HepG2 (cell line): ENCODE measurements around the gene CERS5. TPM values are rescaled to one million over a fixed set of nuclear protein-coding genes. Genes with fewer than 3 reads are reported as not detected.

Experiments used
- CEBPB ChIP-seq: IDR thresholded peaks from 2 replicates; pipeline ENCODE4 v1.6.1; 2011; ENCODE audit warnings: low read depth, low read length, improper control_type of control experiment, borderline replicate concordance
- CEBPG ChIP-seq: IDR thresholded peaks from 2 replicates; pipeline ENCODE4 v1.6.1; 2016
- NAIF1 ChIP-seq: sonication (generic); formaldehyde crosslinking; IDR thresholded peaks from 2 replicates; pipeline ENCODE4 v1.5.0; 2020; ENCODE audit warnings: mild to moderate bottlenecking, missing genetic modification reagents, borderline replicate concordance
- SMAD9 ChIP-seq: sonication (generic); formaldehyde crosslinking; IDR thresholded peaks from 2 replicates; pipeline ENCODE4 v1.5.1; 2020; ENCODE audit warnings: mild to moderate bottlenecking, missing genetic modification reagents
- SRSF4 ChIP-seq: fragments of 200-400 bp; formaldehyde crosslinking; IDR thresholded peaks from one replicate; pipeline ENCODE4 v1.6.1; 2018; ENCODE audit warnings: mild to moderate bottlenecking, low read depth, low read length, moderate library complexity; ENCODE audit not compliant: poor library complexity, severe bottlenecking
- STAG1 ChIP-seq: sonication (generic); formaldehyde crosslinking; IDR thresholded peaks from 2 replicates; pipeline ENCODE4 v1.4.0; 2020; ENCODE audit warnings: missing genetic modification reagents
- ZFP1 ChIP-seq: IDR thresholded peaks from 2 replicates; pipeline ENCODE4 v1.6.1; 2016
- ZNF225 ChIP-seq: sonication (generic); formaldehyde crosslinking; IDR thresholded peaks from 2 replicates; pipeline ENCODE4 v1.4.0; 2020; ENCODE audit warnings: mild to moderate bottlenecking, missing genetic modification reagents
- ZNF549 ChIP-seq: sonication (generic); formaldehyde crosslinking; IDR thresholded peaks from 2 replicates; pipeline ENCODE4 v1.5.0; 2020; ENCODE audit warnings: missing genetic modification reagents
- ZNF607 ChIP-seq: sonication (generic); formaldehyde crosslinking; IDR thresholded peaks from 2 replicates; pipeline ENCODE4 v1.5.1; 2020; ENCODE audit warnings: missing genetic modification reagents, mild to moderate bottlenecking, borderline replicate concordance
- polyA plus RNA-seq, 8 experiments: library from polyadenylated mRNA; depleted of rRNA in 3 of 8; stranded (reverse) in 7 of 8; unstranded in 1 of 8; fragments of >200 nt; fragmentation: Illumina TruSeq in 4 of 8; extraction: Trizol in 4 of 8; gene quantifications; 2 replicates each; pipeline versions ENCODE4 v1.2.1 to v1.2.3, GENCODE V29; 2011 to 2016; ENCODE audit warnings: low read depth in 4 of 8, missing spikeins in 1 of 8, mixed read lengths in 1 of 8; ENCODE audit not compliant: insufficient read depth in 1 of 8
- total RNA-seq, 5 experiments: library from RNA; depleted of rRNA; stranded (reverse); fragments of >200 nt; fragmentation: Illumina TruSeq; extraction: Trizol; gene quantifications; 2 replicates each; pipeline ENCODE4 v1.2.3, GENCODE V29; 2016; ENCODE audit warnings: low read depth in 1 of 5
- TF ChIP-seq, protein P1 (sequence below): sonication (generic); formaldehyde crosslinking; IDR thresholded peaks from 2 replicates; pipeline ENCODE4 v1.4.0; 2020; ENCODE audit warnings: missing genetic modification reagents
- TF ChIP-seq, protein P2 (sequence below): sonication (generic); formaldehyde crosslinking; IDR thresholded peaks from 2 replicates; pipeline ENCODE4 v1.8.1; 2023; ENCODE audit warnings: mild to moderate bottlenecking, inconsistent platforms, moderate library complexity, missing genetic modification reagents, borderline replicate concordance
- TF ChIP-seq, protein P3 (sequence below): sonication (generic); formaldehyde crosslinking; IDR thresholded peaks from 2 replicates; pipeline ENCODE4 v1.5.0; 2020; ENCODE audit warnings: missing genetic modification reagents
- TF ChIP-seq, protein P4 (sequence below): sonication (generic); formaldehyde crosslinking; IDR thresholded peaks from 2 replicates; pipeline ENCODE4 v1.4.0; 2020; ENCODE audit warnings: mild to moderate bottlenecking, missing genetic modification reagents

Gene CERS5
- total and polyA plus RNA-seq, 2 of the 13 experiments (the other 11 are each of a cell fraction or from before 2014, with no cell fraction given), result 22.3 to 48.8 TPM

DNA sequence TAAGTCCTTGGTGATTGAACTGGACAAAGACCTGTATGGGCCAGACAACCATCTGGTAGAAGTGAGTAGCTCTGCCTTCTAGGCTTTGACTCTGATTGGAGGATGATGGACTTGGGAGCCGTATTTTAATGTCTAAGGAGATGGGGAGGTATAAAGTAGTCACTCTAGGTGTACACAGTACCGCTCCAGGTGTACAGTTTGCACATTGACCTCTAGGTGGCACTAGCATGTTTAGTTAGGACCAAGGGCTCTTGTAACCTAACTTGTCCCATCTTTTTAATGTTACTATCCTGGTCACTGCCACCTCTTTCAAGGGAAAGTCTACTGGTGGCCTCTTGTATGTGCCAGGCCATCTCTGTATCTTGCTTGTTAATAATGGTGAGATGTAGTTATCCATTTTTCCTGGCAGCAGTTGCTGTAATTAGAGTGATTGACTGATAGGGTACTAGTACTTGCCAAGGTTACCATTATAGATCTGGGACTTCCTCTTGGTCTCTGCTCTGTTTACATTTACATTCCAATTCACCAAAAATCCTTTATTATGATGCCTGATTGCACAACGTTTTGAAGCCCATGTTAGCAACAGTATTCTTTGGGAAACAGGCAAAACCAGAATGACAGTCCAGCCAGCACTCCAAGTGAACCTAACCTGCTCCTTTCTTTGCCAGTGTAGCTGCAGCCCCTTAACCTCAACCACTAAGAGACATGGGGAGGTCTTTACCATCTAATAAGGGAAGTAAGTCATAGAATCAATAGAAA, 78.4 kb downstream of the CERS5 start (continued):
- TF ChIP-seq, protein P1, sequence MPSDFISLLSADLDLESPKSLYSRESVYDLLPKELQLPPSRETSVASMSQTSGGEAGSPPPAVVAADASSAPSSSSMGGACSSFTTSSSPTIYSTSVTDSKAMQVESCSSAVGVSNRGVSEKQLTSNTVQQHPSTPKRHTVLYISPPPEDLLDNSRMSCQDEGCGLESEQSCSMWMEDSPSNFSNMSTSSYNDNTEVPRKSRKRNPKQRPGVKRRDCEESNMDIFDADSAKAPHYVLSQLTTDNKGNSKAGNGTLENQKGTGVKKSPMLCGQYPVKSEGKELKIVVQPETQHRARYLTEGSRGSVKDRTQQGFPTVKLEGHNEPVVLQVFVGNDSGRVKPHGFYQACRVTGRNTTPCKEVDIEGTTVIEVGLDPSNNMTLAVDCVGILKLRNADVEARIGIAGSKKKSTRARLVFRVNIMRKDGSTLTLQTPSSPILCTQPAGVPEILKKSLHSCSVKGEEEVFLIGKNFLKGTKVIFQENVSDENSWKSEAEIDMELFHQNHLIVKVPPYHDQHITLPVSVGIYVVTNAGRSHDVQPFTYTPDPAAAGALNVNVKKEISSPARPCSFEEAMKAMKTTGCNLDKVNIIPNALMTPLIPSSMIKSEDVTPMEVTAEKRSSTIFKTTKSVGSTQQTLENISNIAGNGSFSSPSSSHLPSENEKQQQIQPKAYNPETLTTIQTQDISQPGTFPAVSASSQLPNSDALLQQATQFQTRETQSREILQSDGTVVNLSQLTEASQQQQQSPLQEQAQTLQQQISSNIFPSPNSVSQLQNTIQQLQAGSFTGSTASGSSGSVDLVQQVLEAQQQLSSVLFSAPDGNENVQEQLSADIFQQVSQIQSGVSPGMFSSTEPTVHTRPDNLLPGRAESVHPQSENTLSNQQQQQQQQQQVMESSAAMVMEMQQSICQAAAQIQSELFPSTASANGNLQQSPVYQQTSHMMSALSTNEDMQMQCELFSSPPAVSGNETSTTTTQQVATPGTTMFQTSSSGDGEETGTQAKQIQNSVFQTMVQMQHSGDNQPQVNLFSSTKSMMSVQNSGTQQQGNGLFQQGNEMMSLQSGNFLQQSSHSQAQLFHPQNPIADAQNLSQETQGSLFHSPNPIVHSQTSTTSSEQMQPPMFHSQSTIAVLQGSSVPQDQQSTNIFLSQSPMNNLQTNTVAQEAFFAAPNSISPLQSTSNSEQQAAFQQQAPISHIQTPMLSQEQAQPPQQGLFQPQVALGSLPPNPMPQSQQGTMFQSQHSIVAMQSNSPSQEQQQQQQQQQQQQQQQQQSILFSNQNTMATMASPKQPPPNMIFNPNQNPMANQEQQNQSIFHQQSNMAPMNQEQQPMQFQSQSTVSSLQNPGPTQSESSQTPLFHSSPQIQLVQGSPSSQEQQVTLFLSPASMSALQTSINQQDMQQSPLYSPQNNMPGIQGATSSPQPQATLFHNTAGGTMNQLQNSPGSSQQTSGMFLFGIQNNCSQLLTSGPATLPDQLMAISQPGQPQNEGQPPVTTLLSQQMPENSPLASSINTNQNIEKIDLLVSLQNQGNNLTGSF (CRISPR knock-in tag), result no peak
- TF ChIP-seq SRSF4, result no peak
- TF ChIP-seq STAG1 (CRISPR knock-in tag), result peak; percentile 61
- TF ChIP-seq, protein P2, sequence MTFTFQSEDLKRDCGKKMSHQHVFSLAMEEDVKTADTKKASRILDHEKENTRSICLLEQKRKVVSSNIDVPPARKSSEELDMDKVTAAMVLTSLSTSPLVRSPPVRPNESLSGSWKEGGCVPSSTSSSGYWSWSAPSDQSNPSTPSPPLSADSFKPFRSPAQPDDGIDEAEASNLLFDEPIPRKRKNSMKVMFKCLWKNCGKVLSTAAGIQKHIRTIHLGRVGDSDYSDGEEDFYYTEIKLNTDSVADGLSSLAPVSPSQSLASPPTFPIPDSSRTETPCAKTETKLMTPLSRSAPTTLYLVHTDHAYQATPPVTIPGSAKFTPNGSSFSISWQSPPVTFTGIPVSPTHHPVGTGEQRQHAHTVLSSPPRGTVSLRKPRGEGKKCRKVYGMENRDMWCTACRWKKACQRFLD (CRISPR knock-in tag), result no peak
- TF ChIP-seq ZFP1 (CRISPR knock-in tag), result no peak
- 0 out of 2 replicates have a peak, but pooled peaks have one; percentile 26 for TF ChIP-seq ZNF607
- TF ChIP-seq, protein P3, sequence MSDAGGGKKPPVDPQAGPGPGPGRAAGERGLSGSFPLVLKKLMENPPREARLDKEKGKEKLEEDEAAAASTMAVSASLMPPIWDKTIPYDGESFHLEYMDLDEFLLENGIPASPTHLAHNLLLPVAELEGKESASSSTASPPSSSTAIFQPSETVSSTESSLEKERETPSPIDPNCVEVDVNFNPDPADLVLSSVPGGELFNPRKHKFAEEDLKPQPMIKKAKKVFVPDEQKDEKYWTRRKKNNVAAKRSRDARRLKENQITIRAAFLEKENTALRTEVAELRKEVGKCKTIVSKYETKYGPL, result no peak
- TF ChIP-seq ZNF549 (CRISPR knock-in tag), result no peak
- TF ChIP-seq, protein P4, sequence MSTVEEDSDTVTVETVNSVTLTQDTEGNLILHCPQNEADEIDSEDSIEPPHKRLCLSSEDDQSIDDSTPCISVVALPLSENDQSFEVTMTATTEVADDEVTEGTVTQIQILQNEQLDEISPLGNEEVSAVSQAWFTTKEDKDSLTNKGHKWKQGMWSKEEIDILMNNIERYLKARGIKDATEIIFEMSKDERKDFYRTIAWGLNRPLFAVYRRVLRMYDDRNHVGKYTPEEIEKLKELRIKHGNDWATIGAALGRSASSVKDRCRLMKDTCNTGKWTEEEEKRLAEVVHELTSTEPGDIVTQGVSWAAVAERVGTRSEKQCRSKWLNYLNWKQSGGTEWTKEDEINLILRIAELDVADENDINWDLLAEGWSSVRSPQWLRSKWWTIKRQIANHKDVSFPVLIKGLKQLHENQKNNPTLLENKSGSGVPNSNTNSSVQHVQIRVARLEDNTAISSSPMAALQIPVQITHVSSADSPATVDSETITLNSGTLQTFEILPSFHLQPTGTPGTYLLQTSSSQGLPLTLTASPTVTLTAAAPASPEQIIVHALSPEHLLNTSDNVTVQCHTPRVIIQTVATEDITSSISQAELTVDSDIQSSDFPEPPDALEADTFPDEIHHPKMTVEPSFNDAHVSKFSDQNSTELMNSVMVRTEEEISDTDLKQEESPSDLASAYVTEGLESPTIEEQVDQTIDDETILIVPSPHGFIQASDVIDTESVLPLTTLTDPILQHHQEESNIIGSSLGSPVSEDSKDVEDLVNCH (CRISPR knock-in tag), result no peak
- no peak for TF ChIP-seq NAIF1 (CRISPR knock-in tag)
- peak; percentile 65 for TF ChIP-seq CEBPB
- TF ChIP-seq ZNF225 (CRISPR knock-in tag), result no peak
- no peak for TF ChIP-seq SMAD9
- peak; percentile 25; the same call in 1 of the 2 replicates for TF ChIP-seq CEBPG
